ENCODE results near the gene MARCHF2. TPM values are rescaled to one million over a fixed set of nuclear protein-coding genes. Genes with fewer than 3 reads are reported as not detected.
A peak's percentile ranks its signal among the peaks of the same experiment; 100 is the strongest.
"Not testable (repeated sequence)": the region's sequence is repeated elsewhere in the genome, so short reads cannot be mapped to it uniquely, and the experiment has no call there.

MARCHF2 gene
- total RNA-seq, 1 experiment from 2014 or later, result 20.2 TPM

DNA sequence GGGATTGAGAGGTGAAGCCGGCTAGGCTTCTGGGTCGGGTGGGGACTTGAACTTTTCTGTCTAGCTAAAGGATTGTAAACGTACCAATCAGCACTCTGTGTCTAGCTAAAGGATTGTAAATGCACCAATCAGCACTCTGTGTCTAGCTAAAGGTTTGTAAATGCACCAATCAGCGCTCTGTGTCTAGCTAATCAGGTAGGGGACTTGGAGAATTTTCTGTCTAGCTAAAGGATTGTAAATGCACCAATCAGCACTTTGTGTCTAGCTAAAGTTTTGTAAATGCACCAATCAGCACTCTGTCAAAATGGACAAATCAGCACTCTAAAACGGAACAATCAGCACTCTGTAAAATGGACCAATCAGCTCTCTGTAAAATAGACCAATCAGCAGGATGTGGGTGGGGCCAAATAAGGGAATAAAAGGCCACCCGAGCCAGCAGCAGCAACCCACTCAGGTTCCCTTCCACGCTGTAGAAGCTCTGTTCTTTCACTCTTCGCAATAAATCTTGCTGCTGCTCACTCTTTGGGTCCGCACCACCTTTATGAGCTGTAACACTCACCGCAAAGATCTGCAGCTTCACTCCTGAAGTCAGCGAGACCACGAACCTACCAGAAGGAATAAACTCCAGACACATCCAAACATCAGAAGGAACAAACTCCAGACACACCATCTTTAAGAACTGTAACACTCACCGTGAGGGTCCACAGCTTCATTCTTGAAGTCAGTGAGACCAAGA, 33.8 kb upstream of the MARCHF2 start:
- DNase-seq (ENCODE audit: low spot score); H3K27me3 Mint-ChIP-seq (ENCODE audit: low read depth); POLR2A ChIA-PET; ATAC-seq: not testable (repeated sequence)
- Mint-ChIP-seq H3K4me3 (peak overlapping the region; percentile 54; the same call in 1 of the 2 replicates), H3K36me3 (peaks cover 17% of the 10 kb centered on the region), H3K9me3 (peaks cover 17% of the 10 kb centered on the region), H3K27ac (peak overlapping the region; percentile 54; the same call in 1 of the 2 replicates), H3K4me1 (peaks cover 21% of the 10 kb centered on the region)
- peak; percentile 62 for TF ChIP-seq NFYB (CRISPR knock-in tag; conservative IDR thresholded peaks at IDR 0.05; ENCODE audit: low read depth)
- CTCF ChIA-PET, result interaction anchor here (1.9 to 3.9 kb wide), 2 partner anchors 26 to 34 kb away, joined by 5 to 20 read pairs; partner anchors contain the start of gene MARCHF2

- Mint-ChIP-seq H3K9me3 (peaks cover 22% of the 10 kb centered on the region), H3K36me3 (peaks cover 22% of the 10 kb centered on the region), H3K4me1 (peaks cover 32% of the 10 kb centered on the region)
- ATAC-seq; H3K27ac Mint-ChIP-seq; H3K27me3 Mint-ChIP-seq (ENCODE audit: low read depth); DNase-seq (ENCODE audit: low spot score); H3K4me3 Mint-ChIP-seq; CTCF ChIA-PET; POLR2A ChIA-PET: not testable (repeated sequence)
Observed at GRCh38 chr19:8384569-8384968, 28.5 kb upstream of the MARCHF2 start.

DNA sequence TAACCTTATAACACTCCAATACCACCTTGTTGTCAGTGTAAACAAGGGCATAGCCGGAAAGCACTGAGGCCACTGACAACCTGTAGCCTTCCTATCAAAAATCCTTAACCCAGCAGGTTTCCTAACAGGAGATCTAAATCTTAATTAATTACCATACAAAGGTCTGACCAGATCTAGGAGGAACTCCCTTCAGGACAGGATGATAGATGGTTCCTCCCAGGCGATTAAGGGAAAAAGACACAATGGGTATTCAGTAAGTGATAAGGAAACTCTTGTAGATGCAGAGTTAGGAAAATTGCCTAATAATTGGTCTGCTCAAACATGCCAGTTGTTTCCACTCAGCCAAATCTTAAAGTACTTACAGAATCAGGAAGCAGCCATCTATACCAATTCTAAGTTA, 28.0 kb upstream of the MARCHF2 start:
- DNase-seq (ENCODE audit: low spot score); H3K4me3 Mint-ChIP-seq; CTCF ChIA-PET; ATAC-seq; POLR2A ChIA-PET; H3K27me3 Mint-ChIP-seq (ENCODE audit: low read depth); H3K27ac Mint-ChIP-seq: not testable (repeated sequence)
- Mint-ChIP-seq H3K9me3 (peaks cover 21% of the 10 kb centered on the region), H3K36me3 (peaks cover 20% of the 10 kb centered on the region), H3K4me1 (peaks cover 27% of the 10 kb centered on the region)

DNA sequence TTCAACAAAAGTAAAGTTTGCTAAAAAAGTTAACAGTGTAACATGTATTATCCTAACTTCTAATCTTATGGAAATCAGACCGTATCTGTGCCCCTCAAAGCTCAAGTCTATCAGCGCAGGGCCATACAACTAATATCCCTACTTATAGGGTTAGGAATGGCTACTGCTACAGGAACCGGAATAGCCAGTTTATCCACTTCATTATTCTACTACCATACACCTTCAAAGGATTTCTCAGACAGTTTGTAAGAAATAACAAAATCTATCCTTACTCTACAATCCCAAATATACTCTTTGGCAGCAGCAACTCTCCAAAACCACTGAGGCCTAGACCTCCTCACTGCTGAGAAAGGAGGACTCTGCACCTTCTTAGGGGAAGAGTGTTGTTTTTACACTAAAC, 27.5 kb upstream of the MARCHF2 start:
- peaks cover 22% of the 10 kb centered on the region for H3K4me1 Mint-ChIP-seq
- H3K4me3 Mint-ChIP-seq; ATAC-seq; H3K27ac Mint-ChIP-seq; POLR2A ChIA-PET; CTCF ChIA-PET; H3K27me3 Mint-ChIP-seq (ENCODE audit: low read depth); DNase-seq (ENCODE audit: low spot score): not testable (repeated sequence)
- H3K36me3 Mint-ChIP-seq, result peaks cover 20% of the 10 kb centered on the region
- peaks cover 21% of the 10 kb centered on the region for H3K9me3 Mint-ChIP-seq

DNA sequence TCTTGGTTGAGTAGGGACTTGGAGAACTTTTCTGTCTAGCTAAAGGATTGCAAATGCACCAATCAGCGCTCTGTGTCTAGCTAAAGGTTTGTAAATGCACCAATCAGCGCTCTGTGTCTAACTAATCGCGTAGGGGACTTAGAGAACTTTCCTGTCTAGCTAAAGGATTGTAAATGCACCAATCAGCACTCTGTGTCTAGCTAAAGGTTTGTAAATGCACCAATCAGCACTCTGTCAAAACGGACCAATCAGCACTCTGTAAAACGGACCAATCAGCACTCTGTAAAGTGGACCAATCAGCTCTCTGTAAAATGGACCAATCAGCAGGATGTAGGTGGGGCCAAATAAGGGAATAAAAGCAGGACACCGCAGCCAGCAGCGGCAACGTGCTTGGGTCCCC, 26.7 kb upstream of the MARCHF2 start:
- H3K27ac Mint-ChIP-seq; DNase-seq (ENCODE audit: low spot score); POLR2A ChIA-PET; H3K27me3 Mint-ChIP-seq (ENCODE audit: low read depth); H3K4me3 Mint-ChIP-seq; ATAC-seq: not testable (repeated sequence)
- H3K4me1 Mint-ChIP-seq, result peaks cover 18% of the 10 kb centered on the region
- H3K9me3 Mint-ChIP-seq, result peaks cover 21% of the 10 kb centered on the region
- TF ChIP-seq NFYB (CRISPR knock-in tag; conservative IDR thresholded peaks at IDR 0.05; ENCODE audit: low read depth), result peak; percentile 49; the same call in 1 of the 2 replicates
- CTCF ChIA-PET, result interaction anchor here (0.6 to 0.9 kb wide), 2 partner anchors 27 to 33 kb away, joined by 3 read pairs; partner anchors contain the start of gene MARCHF2
- peaks cover 20% of the 10 kb centered on the region for H3K36me3 Mint-ChIP-seq

- Mint-ChIP-seq H3K4me1 (peaks cover 19% of the 10 kb centered on the region), H3K4me3 (no peak overlapping the region), H3K27me3 (ENCODE audit: low read depth) (no peaks in the 10 kb centered on the region), H3K27ac (peak overlapping the region; percentile 50; the same call in 1 of the 2 replicates), H3K36me3 (peaks cover 20% of the 10 kb centered on the region), H3K9me3 (peaks cover 21% of the 10 kb centered on the region)
- CTCF ChIA-PET, result interaction anchor here (0.9 kb wide), 1 partner anchor 26 kb away, joined by 3 read pairs; the partner anchor contains the start of gene MARCHF2
- DNase-seq (ENCODE audit: low spot score) (no peak), ATAC-seq (no peak)
- POLR2A ChIA-PET, result no interaction called here
- TF ChIP-seq, protein P1, sequence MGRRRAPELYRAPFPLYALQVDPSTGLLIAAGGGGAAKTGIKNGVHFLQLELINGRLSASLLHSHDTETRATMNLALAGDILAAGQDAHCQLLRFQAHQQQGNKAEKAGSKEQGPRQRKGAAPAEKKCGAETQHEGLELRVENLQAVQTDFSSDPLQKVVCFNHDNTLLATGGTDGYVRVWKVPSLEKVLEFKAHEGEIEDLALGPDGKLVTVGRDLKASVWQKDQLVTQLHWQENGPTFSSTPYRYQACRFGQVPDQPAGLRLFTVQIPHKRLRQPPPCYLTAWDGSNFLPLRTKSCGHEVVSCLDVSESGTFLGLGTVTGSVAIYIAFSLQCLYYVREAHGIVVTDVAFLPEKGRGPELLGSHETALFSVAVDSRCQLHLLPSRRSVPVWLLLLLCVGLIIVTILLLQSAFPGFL (CRISPR knock-in tag; IDR thresholded peaks at IDR 0.05; ENCODE audit: borderline replicate concordance), result no peak
- TF ChIP-seq IRF2 (CRISPR knock-in tag; IDR thresholded peaks at IDR 0.05; ENCODE audit: borderline replicate concordance, low read depth), result no peak
- no peak for TF ChIP-seq ATF1 (CRISPR knock-in tag; IDR thresholded peaks at IDR 0.05)
- TF ChIP-seq NFE2L1 (CRISPR knock-in tag; IDR thresholded peaks at IDR 0.05), result no peak
- TF ChIP-seq JAZF1 (CRISPR knock-in tag; IDR thresholded peaks at IDR 0.05), result no peak
- no peak for TF ChIP-seq ZNF263 (CRISPR knock-in tag; IDR thresholded peaks at IDR 0.05; ENCODE audit: low read depth)
- TF ChIP-seq FOXP1 (CRISPR knock-in tag; IDR thresholded peaks at IDR 0.05; ENCODE audit: borderline replicate concordance), result no peak
- TF ChIP-seq ZNF232 (CRISPR knock-in tag; IDR thresholded peaks at IDR 0.05), result no peak
- no peak for TF ChIP-seq JUN (CRISPR knock-in tag; IDR thresholded peaks at IDR 0.05)
- TF ChIP-seq MLX (CRISPR knock-in tag; IDR thresholded peaks at IDR 0.05), result no peak
- no peak for TF ChIP-seq ATF3 (CRISPR knock-in tag; conservative IDR thresholded peaks at IDR 0.05)
- TF ChIP-seq ERG (CRISPR knock-in tag; IDR thresholded peaks at IDR 0.05), result no peak
Observed at GRCh38 chr19:8386990-8387389, 26.1 kb upstream of the MARCHF2 start.

Measured in WTC11 (cell line).